Ishikawa (cell line): ENCODE measurements around the gene ZBTB7C.

Experiments
- CEBPB ChIP-seq: IDR thresholded peaks from 2 replicates; pipeline ENCODE4 v1.6.1; 2012
- CREB1 ChIP-seq: IDR thresholded peaks from 2 replicates; pipeline ENCODE4 v1.6.1; 2012; ENCODE audit warnings: low read depth
- EGR1 ChIP-seq: IDR thresholded peaks from 2 replicates; pipeline ENCODE4 v1.6.1; 2012
- EP300 ChIP-seq: IDR thresholded peaks from 2 replicates; pipeline ENCODE4 v1.6.1; 2012; ENCODE audit warnings: borderline replicate concordance
- FOXM1 ChIP-seq: IDR thresholded peaks from 2 replicates; pipeline ENCODE4 v1.6.1; 2012; ENCODE audit warnings: low read depth, borderline replicate concordance
- MAX ChIP-seq: IDR thresholded peaks from 2 replicates; pipeline ENCODE4 v1.6.1; 2012
- NFIC ChIP-seq: IDR thresholded peaks from 2 replicates; pipeline ENCODE4 v1.6.1; 2012
- RAD21 ChIP-seq: IDR thresholded peaks from 2 replicates; pipeline ENCODE4 v1.6.1; 2012; ENCODE audit warnings: low read depth
- REST ChIP-seq: IDR thresholded peaks from 2 replicates; pipeline ENCODE4 v1.6.1; 2012; ENCODE audit warnings: low read depth, mild to moderate bottlenecking
- TAF1 ChIP-seq: IDR thresholded peaks from 2 replicates; pipeline ENCODE4 v1.6.1; 2012; ENCODE audit warnings: low read depth, mild to moderate bottlenecking
- TCF12 ChIP-seq: IDR thresholded peaks from 2 replicates; pipeline ENCODE4 v1.6.1; 2012; ENCODE audit warnings: low read depth
- TEAD4 ChIP-seq: IDR thresholded peaks from 2 replicates; pipeline ENCODE4 v1.6.1; 2012
- YY1 ChIP-seq: IDR thresholded peaks from 2 replicates; pipeline ENCODE4 v1.6.1; 2012; ENCODE audit warnings: low read depth
- ZBTB7A ChIP-seq: IDR thresholded peaks from 2 replicates; pipeline ENCODE4 v1.6.1; 2012; ENCODE audit warnings: low read depth

Gene ZBTB7C

GRCh38 chr18:48208432-48209140 lies 200.6 kb downstream of the ZBTB7C start:
- TF ChIP-seq TCF12 (no peak), CEBPB (no peak), CREB1 (no peak), TAF1 (no peak)

- TF ChIP-seq TAF1 (no peak), TEAD4 (no peak), REST (peak; percentile 71)
Measured at GRCh38 chr18:48207733-48208132, 201.4 kb downstream of the ZBTB7C start.

GRCh38 chr18:48206887-48207286 lies 202.3 kb downstream of the ZBTB7C start:
- TF ChIP-seq CEBPB (no peak), MAX (no peak), TAF1 (no peak)

GRCh38 chr18:48203961-48204666 lies 205.1 kb downstream of the ZBTB7C start:
- TF ChIP-seq TEAD4 = no peak
- TF ChIP-seq EP300 = no peak
- no peak for TF ChIP-seq YY1
- no peak for TF ChIP-seq TCF12
- no peak for TF ChIP-seq NFIC
- no peak for TF ChIP-seq ZBTB7A
- no peak for TF ChIP-seq RAD21
- TF ChIP-seq EGR1 = no peak
- no peak for TF ChIP-seq MAX
- no peak for TF ChIP-seq FOXM1

- TF ChIP-seq REST = no peak
Measured at GRCh38 chr18:48203288-48203945, 205.8 kb downstream of the ZBTB7C start.

GRCh38 chr18:48202350-48203260 lies 206.6 kb downstream of the ZBTB7C start:
- TF ChIP-seq EGR1 (no peak), YY1 (no peak), RAD21 (no peak), REST (no peak), TEAD4 (no peak), CEBPB (no peak), EP300 (no peak), TCF12 (no peak)
